CD1c-positive myeloid dendritic cell (primary cell): ENCODE measurements around the gene COL6A1.

Source experiments
- DNase-seq: peaks from one replicate; pipeline ENCODE4 v3.0.0-alpha.2; 2016; ENCODE audit errors: extremely low spot score

COL6A1 gene

GRCh38 chr21:45982092-45982757 lies 655 bp downstream of the COL6A1 start:
- DNase-seq, result no peak

- no peak for DNase-seq
Measured at GRCh38 chr21:45982758-45983648, 1.4 kb downstream of the COL6A1 start.

GRCh38 chr21:45983649-45983965 lies 2.0 kb downstream of the COL6A1 start:
- DNase-seq, result no peak

GRCh38 chr21:45983981-45984551 lies 2.5 kb downstream of the COL6A1 start:
- no peak for DNase-seq

GRCh38 chr21:45984584-45985095 lies 3.1 kb downstream of the COL6A1 start:
- DNase-seq, result no peak

- no peak for DNase-seq
Measured at GRCh38 chr21:45985471-45986315, 4.1 kb downstream of the COL6A1 start.

- DNase-seq, result no peak
Measured at GRCh38 chr21:45986316-45987051, 4.9 kb downstream of the COL6A1 start.

GRCh38 chr21:45987121-45987711 lies 5.6 kb downstream of the COL6A1 start:
- DNase-seq, result no peak

- DNase-seq, result no peak
Measured at GRCh38 chr21:45988366-45989347, 7.1 kb downstream of the COL6A1 start.

GRCh38 chr21:45989355-45990048 lies 7.9 kb downstream of the COL6A1 start:
- DNase-seq, result no peak

GRCh38 chr21:45990049-45990711 lies 8.6 kb downstream of the COL6A1 start:
- no peak for DNase-seq

- DNase-seq, result no peak
Measured at GRCh38 chr21:45990741-45991605, 9.4 kb downstream of the COL6A1 start.

- DNase-seq, result no peak
Measured at GRCh38 chr21:45991606-45992300, 10.2 kb downstream of the COL6A1 start.

GRCh38 chr21:45992301-45993209 lies 11.0 kb downstream of the COL6A1 start:
- DNase-seq, result no peak

GRCh38 chr21:45993210-45994085 lies 11.9 kb downstream of the COL6A1 start:
- DNase-seq, result no peak
